AG08395 (cell line): ENCODE measurements around the gene ADAMTS3.

Source experiments
- DNase-seq: peaks from one replicate; pipeline ENCODE4 v3.0.0; 2012; ENCODE audit warnings: mixed read lengths, low spot score

ADAMTS3 gene

DNA sequence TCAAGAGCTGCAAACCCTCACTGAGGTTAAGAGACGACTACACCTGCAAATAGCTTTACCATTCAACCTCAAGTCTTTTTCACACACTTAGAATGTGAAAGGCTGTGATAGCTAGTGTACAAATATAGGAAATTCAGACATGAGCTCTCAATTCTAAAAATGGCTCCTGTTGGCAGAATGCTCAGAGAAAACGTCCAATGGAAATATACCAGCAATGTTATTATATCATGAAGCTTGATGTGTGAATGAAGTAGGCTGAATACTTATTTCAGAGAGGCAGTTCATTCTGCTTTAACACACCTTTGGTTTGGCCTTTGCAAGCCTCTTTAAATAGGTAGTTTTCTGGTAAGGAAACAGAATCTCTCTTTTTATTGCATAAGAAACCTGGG is 227.6 kb downstream of the ADAMTS3 start:
- no peak for DNase-seq

- no peak for DNase-seq
Observed at GRCh38 chr4:72340803-72341431, 228.1 kb downstream of the ADAMTS3 start.

DNA sequence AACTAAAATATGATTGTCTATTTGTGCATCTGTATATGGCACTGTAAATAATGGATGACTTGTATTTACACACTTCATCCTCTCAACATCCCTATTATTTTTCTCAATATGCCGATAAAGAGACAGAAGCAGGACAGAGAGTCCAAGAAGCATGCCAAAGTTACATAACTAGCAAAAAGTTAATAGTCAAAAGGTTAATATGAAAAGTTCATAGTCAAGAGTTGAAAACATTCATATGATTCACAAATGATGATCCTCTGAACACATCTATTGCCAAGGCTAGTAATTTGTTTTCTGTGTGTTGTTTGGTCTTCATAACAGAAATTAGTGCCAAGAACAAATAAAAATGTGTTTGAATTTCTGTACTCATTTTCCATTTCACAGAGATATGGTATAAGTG is 231.0 kb downstream of the ADAMTS3 start:
- no peak for DNase-seq

DNA sequence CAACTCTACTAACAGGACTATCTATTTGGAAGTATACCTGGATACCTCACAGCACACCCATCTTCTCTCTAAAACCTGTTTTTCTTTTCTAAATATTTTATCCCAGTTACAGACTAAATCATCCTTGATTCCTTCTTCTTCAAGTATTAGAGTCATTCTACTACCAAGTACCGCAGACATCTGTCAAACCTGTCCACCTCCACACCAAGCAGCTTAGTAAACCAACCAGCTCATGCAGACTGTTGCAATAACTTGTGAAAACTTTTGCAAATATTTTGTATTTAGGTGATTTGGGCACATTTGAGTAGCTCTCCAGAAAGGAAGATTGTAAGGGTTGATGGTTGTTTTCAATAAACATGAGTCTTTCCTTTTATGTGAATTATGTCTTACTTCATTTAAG is 238.6 kb downstream of the ADAMTS3 start:
- DNase-seq: no peak

DNA sequence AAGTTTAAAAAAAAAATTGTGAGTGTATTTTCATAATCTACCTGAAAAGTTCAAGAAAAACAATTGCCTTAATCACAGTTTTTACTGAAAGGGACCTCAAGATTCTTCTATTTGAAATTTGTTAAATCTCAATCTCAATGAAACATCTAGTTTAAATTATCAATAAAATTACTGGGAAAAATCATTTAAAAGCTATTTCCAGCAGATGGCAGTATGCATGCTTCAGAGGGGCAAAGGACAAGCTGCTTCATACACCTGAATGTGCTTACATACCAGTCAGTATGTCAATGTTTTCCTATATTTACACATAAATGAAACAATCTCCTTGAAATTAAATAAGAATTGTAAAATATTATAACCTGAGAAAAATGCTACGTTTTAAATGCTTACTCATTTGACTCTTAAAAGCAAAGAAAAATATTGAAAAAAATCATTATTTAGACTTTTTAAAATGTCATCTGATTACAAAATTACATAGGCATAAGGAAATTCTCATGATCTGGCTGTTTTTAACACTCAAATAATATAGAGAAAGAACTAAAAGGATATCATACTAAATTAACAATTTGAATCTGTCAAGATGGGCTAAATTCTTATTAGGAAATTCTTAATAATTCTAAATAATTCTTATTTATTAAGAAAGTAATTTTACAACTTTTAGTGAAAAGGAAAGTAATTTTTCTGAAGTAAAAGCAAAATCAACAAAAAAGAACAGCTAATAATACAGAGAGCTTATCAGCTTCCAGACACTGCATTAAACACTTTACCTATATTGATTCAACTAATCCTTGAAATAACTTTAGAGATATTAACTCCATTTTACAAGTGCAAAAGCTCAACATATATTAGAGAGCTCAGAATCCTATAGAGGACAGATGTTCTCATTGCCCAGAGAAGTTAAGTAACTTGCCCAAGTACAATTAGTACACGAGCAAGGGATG is 242.1 kb downstream of the ADAMTS3 start:
- DNase-seq: peak; percentile 35

GRCh38 chr4:72325215-72325614 is 243.8 kb downstream of the ADAMTS3 start:
- no peak for DNase-seq

GRCh38 chr4:72323227-72323626 is 245.8 kb downstream of the ADAMTS3 start:
- no peak for DNase-seq

GRCh38 chr4:72320223-72320948 is 248.6 kb downstream of the ADAMTS3 start:
- DNase-seq: no peak

DNA sequence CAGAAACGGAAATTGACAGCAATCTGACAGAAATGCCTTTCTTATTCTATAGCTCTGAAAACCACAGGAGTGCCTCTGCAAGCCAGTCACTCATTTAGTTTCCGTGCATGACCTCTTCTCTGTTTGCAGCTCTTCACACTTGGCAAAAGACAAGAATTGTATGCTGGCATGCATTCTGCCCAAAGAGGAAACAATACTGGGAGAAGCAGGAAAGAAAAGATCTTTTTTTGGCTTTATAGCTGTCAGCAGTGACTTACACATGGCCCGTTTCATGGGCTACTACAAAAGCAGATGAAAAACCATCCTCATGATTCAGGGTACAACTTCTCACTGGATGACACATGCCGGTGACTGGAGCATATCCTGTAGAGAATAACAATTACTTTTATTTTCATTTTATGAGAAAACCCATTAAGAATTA is 249.4 kb downstream of the ADAMTS3 start:
- DNase-seq: peak; percentile 66

- DNase-seq: peak; percentile 21
Observed at GRCh38 chr4:72318421-72319170, 250.4 kb downstream of the ADAMTS3 start.

GRCh38 chr4:72314869-72315268 is 254.2 kb downstream of the ADAMTS3 start:
- DNase-seq: peak; percentile 36

GRCh38 chr4:72313121-72313520 is 255.9 kb downstream of the ADAMTS3 start:
- DNase-seq: no peak

DNA sequence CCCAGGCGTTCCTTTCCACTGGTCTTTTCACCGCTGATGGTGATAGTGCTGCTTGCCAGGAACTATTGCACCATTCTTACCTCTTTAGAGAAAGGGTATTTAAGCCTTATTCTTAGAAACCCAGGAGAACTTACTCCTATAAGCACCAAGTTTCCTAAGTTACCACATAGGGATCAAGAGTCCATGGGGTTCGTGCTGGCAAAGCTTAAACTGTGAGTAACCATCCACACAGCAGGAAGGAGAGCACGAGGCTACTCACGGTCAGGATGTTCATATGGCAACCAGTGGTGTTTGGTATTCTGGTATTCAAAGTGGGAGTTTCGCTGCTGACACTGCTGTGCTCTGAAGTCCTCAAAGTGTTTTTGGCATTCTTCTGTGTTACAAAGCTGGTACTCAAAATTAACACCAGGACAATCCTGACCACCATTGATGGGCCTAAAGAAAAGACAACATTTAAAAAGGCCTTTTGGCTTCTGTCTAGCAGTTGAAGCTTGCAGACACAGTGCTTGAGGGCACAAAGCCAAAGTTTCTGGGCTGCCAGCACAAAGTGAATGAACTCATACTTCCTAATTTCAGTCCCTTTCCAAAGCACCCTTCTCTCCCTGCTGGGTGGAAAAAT is 256.9 kb downstream of the ADAMTS3 start:
- peak; percentile 90 for DNase-seq

DNA sequence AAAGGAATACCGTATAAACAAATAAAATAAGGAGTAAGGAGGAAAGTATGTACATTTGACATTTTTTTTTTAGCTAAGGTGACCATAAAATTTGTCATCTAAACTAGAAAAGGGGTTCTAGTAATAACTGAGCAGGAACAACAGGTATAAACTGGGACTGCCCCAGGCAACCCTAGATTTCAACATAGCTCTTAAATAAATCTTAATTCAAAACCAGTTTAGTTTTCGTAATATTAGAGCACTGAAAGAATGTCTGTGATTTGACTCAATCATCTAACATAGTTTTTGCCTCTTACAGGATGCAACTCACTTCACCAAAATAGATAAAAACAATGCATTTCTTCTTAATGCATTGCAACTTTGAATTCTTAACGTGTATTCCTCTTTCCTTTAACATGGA is 257.7 kb downstream of the ADAMTS3 start:
- no peak for DNase-seq

- DNase-seq: no peak
Observed at GRCh38 chr4:72305620-72306019, 263.4 kb downstream of the ADAMTS3 start.

GRCh38 chr4:72305080-72305479 is 263.9 kb downstream of the ADAMTS3 start:
- no peak for DNase-seq

GRCh38 chr4:72302981-72303704 is 265.9 kb downstream of the ADAMTS3 start:
- peak; percentile 46 for DNase-seq

DNA sequence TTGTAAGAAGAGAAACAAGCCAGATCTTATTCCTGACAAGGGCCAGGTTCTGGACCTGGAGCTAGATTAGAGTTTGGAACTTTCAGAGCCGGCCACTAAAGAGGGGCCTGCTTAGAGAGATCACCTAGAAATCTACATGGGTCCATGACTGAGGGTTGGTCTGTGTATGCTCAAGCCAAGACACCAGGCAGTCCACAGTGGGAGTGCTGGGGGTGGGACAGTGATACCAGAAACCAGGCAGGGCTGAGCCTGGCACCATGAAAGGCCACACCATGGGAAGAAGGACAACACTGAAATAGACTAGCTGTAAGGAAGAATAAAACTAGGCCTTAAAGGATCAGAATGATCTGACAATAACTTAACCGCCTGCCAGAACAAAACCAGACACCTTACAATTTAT is 267.3 kb downstream of the ADAMTS3 start:
- no peak for DNase-seq

- DNase-seq: no peak
Observed at GRCh38 chr4:72300126-72300525, 268.9 kb downstream of the ADAMTS3 start.

DNA sequence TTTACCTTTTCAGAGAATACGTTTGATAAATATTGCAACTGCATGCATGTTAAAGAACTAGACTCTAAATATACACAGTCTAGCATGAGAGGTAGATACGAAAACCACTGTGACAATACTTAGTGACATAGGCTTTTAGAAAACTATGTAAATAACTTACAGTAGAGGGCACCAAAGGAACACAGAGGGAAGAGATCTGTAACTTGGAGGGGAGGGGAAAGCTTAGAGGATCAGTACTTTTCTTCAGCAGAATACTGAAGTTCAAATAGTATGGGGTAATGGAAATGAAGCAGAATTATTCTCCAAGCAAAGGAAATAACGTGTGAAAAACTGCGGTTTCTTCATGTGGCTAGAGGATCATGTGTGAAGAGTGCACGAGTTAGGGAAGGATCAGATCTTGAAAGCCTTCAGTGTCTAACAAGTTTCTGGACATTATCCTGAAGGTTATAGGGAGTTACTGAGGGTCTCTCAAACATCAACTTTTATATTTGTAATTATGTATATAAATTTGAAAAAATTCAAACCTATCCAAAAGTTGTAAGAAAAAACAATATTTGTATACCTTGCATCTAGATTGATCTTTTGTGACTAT is 273.0 kb downstream of the ADAMTS3 start:
- DNase-seq: peak; percentile 62
